ENCODE results near the gene POLQ.

POLQ gene

DNA sequence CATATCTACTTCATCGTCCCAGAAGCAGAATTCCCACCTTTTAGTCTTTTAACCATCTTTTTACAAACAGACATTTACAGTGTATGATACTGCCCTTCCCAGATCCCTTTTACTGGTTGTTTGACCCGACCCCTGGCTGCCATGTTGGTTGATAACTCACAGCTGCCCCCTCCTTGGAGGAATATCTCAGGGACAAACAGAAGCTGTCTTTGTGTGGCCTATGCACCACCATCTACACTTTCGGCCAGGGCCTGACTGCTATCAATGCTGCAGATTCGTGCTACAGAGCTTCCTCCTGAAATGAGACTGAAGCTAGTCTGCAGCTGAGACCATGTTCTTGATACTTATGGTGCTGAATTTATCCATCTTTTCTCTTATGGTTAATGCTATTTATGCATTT lies 6.6 kb upstream of the POLQ start:
- Histone ChIP-seq H3K4me3 (ENCODE audit: low read depth, low read length) (peak overlapping the region; percentile 9), H3K27ac (no peak overlapping the region), H3K27me3 (replicated peaks) (no peaks in the 10 kb centered on the region), H3K36me3 (replicated peaks) (no peaks in the 10 kb centered on the region)
- in situ Hi-C loops (cut with HindIII; ENCODE audit: low pct_ligation_motif_present, low sequenced_read_pairs), result no loop called here
- DNase-seq, result no peak
- TF ChIP-seq, protein P1, sequence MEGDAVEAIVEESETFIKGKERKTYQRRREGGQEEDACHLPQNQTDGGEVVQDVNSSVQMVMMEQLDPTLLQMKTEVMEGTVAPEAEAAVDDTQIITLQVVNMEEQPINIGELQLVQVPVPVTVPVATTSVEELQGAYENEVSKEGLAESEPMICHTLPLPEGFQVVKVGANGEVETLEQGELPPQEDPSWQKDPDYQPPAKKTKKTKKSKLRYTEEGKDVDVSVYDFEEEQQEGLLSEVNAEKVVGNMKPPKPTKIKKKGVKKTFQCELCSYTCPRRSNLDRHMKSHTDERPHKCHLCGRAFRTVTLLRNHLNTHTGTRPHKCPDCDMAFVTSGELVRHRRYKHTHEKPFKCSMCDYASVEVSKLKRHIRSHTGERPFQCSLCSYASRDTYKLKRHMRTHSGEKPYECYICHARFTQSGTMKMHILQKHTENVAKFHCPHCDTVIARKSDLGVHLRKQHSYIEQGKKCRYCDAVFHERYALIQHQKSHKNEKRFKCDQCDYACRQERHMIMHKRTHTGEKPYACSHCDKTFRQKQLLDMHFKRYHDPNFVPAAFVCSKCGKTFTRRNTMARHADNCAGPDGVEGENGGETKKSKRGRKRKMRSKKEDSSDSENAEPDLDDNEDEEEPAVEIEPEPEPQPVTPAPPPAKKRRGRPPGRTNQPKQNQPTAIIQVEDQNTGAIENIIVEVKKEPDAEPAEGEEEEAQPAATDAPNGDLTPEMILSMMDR (IDR thresholded peaks at IDR 0.05; ENCODE audit: low read depth, low read length, missing control alignments), result no peak

DNA sequence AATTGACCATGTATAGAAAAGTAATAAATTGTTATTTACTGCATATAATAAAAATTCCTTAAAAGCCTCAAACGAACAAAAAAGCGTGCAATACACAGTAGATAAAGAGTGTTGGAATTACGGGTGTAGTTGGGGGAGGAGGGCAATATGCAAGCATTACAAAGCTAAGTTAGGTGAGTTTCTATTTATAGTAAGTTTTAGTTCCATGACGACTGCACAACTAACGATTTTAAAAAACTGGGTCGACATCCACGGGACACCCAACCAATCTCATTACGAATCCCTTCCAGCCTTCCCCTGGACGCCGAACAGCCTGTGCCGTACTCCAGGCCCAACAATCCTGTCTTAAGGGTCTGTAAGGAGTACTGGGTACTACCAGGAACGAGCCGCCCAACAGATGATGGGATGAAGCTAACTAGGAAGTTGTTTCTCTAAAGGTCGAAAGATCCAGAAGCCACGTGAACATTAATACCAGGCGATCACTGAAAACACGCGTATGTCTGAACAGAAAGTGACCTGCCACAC lies 677 bp downstream of the POLQ start:
- in situ Hi-C loops (cut with HindIII; ENCODE audit: low pct_ligation_motif_present, low sequenced_read_pairs), result no loop called here
- no peaks in the 10 kb centered on the region for H3K36me3 ChIP-seq (replicated peaks)
- no peaks in the 10 kb centered on the region for H3K27me3 ChIP-seq (replicated peaks)
- TF ChIP-seq, protein P1 (IDR thresholded peaks at IDR 0.05; ENCODE audit: low read depth, low read length, missing control alignments), result no peak
- DNase-seq, result peak; percentile 3
- peak overlapping the region; percentile 87 for H3K4me3 ChIP-seq (ENCODE audit: low read depth, low read length)
- no peak overlapping the region for H3K27ac ChIP-seq

DNA sequence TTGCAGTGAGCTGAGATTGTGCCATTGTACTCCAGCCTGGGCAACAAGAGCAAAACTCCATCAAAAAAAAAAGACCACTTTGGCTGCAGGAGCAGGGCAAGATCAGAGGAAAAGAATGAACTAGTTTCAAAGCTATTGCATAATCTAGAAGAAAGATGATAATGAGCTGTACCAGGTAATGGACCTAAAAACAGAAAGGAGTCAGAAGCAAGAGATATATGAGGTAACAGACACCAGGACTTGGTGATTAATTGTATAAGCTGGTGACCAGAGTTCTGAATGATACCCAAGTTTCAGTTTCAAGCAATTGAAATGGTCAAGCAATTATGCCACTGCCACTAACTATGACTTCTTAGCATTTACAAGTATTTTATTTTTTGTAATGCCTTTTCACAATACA lies 2.9 kb downstream of the POLQ start:
- TF ChIP-seq, protein P1 (IDR thresholded peaks at IDR 0.05; ENCODE audit: low read depth, low read length, missing control alignments), result no peak
- H3K27ac ChIP-seq, result no peak overlapping the region
- in situ Hi-C loops (cut with HindIII; ENCODE audit: low pct_ligation_motif_present, low sequenced_read_pairs), result no loop called here
- no peaks in the 10 kb centered on the region for H3K27me3 ChIP-seq (replicated peaks)
- DNase-seq, result no peak
- H3K4me3 ChIP-seq (ENCODE audit: low read depth, low read length), result no peak overlapping the region
- H3K36me3 ChIP-seq (replicated peaks), result no peaks in the 10 kb centered on the region

DNA sequence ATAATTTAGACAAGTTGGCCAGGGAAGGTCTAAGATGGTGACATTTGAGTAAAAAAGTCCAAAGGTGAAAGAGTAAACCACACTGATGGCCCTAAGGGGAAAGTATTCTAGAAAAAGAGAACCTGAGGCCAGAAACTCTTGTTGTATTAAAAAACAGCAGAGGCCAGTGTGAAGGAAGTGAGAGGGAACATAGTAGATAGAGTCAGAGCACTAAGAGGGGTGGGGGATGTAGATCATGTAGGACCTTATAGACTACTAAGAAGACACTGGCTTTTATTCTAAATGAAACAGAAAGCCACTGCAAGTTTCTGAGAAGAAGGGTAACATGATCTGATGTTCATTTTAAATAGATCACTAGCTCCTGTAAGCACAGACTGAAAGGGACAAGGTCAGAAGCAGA lies 14.5 kb downstream of the POLQ start:
- Histone ChIP-seq H3K36me3 (replicated peaks) (no peaks in the 10 kb centered on the region), H3K27ac (no peak overlapping the region), H3K27me3 (replicated peaks) (no peaks in the 10 kb centered on the region), H3K4me3 (ENCODE audit: low read depth, low read length) (no peak overlapping the region)
- TF ChIP-seq, protein P1 (IDR thresholded peaks at IDR 0.05; ENCODE audit: low read depth, low read length, missing control alignments), result no peak
- in situ Hi-C loops (cut with HindIII; ENCODE audit: low pct_ligation_motif_present, low sequenced_read_pairs), result no loop called here
- DNase-seq, result no peak

DNA sequence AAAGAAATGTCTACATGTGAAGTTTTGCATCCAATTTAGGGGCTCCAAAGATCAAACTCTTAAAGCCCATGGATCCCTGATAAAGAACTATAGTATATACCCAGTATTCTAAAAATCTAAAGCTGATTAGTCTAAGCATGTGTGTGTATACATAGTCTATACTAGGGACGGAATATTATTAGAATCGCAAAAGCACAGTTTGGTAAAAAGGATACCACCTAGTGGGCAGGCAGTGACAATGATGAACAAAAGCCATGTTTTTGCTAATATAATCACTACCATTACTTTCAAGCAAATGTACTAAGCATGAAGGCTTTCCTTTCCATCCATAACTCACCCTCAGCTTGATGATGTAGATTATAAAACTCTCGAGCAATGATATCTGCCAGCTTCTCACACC lies 16.5 kb downstream of the POLQ start:
- in situ Hi-C loops (cut with HindIII; ENCODE audit: low pct_ligation_motif_present, low sequenced_read_pairs), result no loop called here
- no peak overlapping the region for H3K27ac ChIP-seq
- no peaks in the 10 kb centered on the region for H3K36me3 ChIP-seq (replicated peaks)
- no peak for DNase-seq
- H3K27me3 ChIP-seq (replicated peaks), result no peaks in the 10 kb centered on the region
- TF ChIP-seq, protein P1 (IDR thresholded peaks at IDR 0.05; ENCODE audit: low read depth, low read length, missing control alignments), result peak; percentile 59
- H3K4me3 ChIP-seq (ENCODE audit: low read depth, low read length), result no peak overlapping the region

DNA sequence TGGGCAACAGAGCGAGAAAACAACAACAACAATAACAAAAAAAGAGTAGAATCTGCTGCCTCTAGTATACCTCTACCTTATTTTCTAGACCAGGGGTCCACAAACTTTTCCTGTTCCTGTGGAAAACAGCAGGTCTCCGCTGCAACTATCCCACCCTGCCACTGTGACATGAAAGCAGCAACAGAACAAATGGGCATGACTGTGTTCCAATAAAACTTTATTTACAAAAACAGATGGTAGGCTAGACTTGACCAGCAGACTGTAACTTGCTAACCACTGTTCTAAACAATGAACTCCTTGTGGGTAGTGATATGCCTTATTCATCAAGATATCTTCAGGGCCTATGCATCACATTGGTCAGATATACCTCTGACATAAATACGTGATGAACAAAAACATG lies 25.3 kb downstream of the POLQ start:
- no peaks in the 10 kb centered on the region for H3K36me3 ChIP-seq (replicated peaks)
- in situ Hi-C loops (cut with HindIII; ENCODE audit: low pct_ligation_motif_present, low sequenced_read_pairs), result no loop called here

More for the DNA sequence above, 25.3 kb downstream of the POLQ start:
- no peak for DNase-seq
- Histone ChIP-seq H3K27ac (no peak overlapping the region), H3K27me3 (replicated peaks) (no peaks in the 10 kb centered on the region), H3K4me3 (ENCODE audit: low read depth, low read length) (no peak overlapping the region)
- TF ChIP-seq, protein P1 (IDR thresholded peaks at IDR 0.05; ENCODE audit: low read depth, low read length, missing control alignments), result no peak
